HEK293 (cell line): ENCODE data around the gene RGS9.

ENCODE experiments used
- CTCF ChIP-seq: fragments of 450-650 bp; formaldehyde crosslinking; IDR thresholded peaks from 2 replicates; pipeline ENCODE4 v1.5.1; 2016; ENCODE audit warnings: missing biosample characterization, missing genetic modification characterization
- YY1 ChIP-seq: fragments of 450-650 bp; formaldehyde crosslinking; IDR thresholded peaks from 2 replicates; pipeline ENCODE4 v1.5.1; 2018; ENCODE audit warnings: missing biosample characterization, missing genetic modification characterization
- ZSCAN5A ChIP-seq: fragments of 450-650 bp; formaldehyde crosslinking; IDR thresholded peaks from 2 replicates; pipeline ENCODE4 v1.5.1; 2016; ENCODE audit warnings: missing biosample characterization, missing genetic modification characterization

- no peak for TF ChIP-seq ZSCAN5A
- no peak for TF ChIP-seq CTCF
- no peak for TF ChIP-seq YY1 (tag by site-specific recombination)
These were observed 92.9 kb downstream of the RGS9 start for GRCh38 chr17:65230040-65230439.
